Immature natural killer cell (primary cell): Measurements from ENCODE around the gene DOHH. TPM values are rescaled to one million over a fixed set of nuclear protein-coding genes. Genes with fewer than 3 reads are reported as not detected.

Source experiments
- DNase-seq, 3 donors: peaks; one replicate each; pipeline ENCODE4 v3.0.0; 2022; ENCODE audit warnings: mixed read lengths in 1 of 3
- H3K27ac Mint-ChIP-seq, 6 donors: one replicate each; pipeline ENCODE4 v1.8.0; 2020; ENCODE audit warnings: mixed read lengths in 6 of 6, mild to moderate bottlenecking in 5 of 6, inconsistent platforms in 4 of 6, moderate library complexity in 3 of 6
- H3K27me3 Mint-ChIP-seq, 3 donors: one replicate each; pipeline ENCODE4 v1.8.0; 2020 to 2021; ENCODE audit warnings: low read depth in 3 of 3, mild to moderate bottlenecking in 3 of 3, mixed read lengths in 3 of 3, moderate library complexity in 3 of 3, inconsistent platforms in 1 of 3
- H3K36me3 Mint-ChIP-seq, 3 donors: one replicate each; pipeline ENCODE4 v1.8.0; 2020; ENCODE audit warnings: mixed read lengths in 3 of 3, inconsistent platforms in 2 of 3, mild to moderate bottlenecking in 2 of 3
- H3K4me1 Mint-ChIP-seq, 2 donors: one replicate each; pipeline ENCODE4 v1.8.0; 2020; ENCODE audit warnings: inconsistent platforms in 2 of 2, mild to moderate bottlenecking in 2 of 2, mixed read lengths in 2 of 2, moderate library complexity in 1 of 2
- H3K4me3 Mint-ChIP-seq, 5 donors: one replicate each; pipeline ENCODE4 v1.8.0; 2020; ENCODE audit warnings: mild to moderate bottlenecking in 5 of 5, mixed read lengths in 5 of 5, inconsistent platforms in 3 of 5, moderate library complexity in 3 of 5
- H3K9me3 Mint-ChIP-seq, 6 donors: one replicate each; pipeline ENCODE4 v1.8.0; 2020; ENCODE audit warnings: mild to moderate bottlenecking in 6 of 6, mixed read lengths in 6 of 6, inconsistent platforms in 4 of 6, moderate library complexity in 3 of 6
- polyA plus RNA-seq, 3 donors: library from polyadenylated mRNA; unstranded; fragments of 300-500 nt; fragmentation: Illumina TruSeq; gene quantifications; one replicate each; pipeline ENCODE4 v1.2.3, GENCODE V29; 2021

Gene DOHH
- polyA plus RNA-seq, 3 donors from 2014 or later, result 6.8 to 18.4 (median 9.1) TPM

GRCh38 chr19:3469638-3470499 is 30.6 kb downstream of the DOHH start:
- Mint-ChIP-seq H3K9me3 (no peaks in the 10 kb centered on the region), H3K36me3 (no peaks in the 10 kb centered on the region), H3K4me3 (no peak overlapping the region), H3K27me3 (peaks cover 0 to 6% (median 4%) of the 10 kb centered on the region in 3 donors), H3K4me1 (peaks cover 0 to 2% of the 10 kb centered on the region in 2 donors), H3K27ac (no peak overlapping the region)
- no peak for DNase-seq

GRCh38 chr19:3468211-3468610 is 32.3 kb downstream of the DOHH start:
- H3K4me3 Mint-ChIP-seq, result no peak overlapping the region
- peaks cover 0 to 6% (median 4%) of the 10 kb centered on the region in 3 donors for H3K27me3 Mint-ChIP-seq
- peaks cover 0 to 2% of the 10 kb centered on the region in 2 donors for H3K4me1 Mint-ChIP-seq
- H3K9me3 Mint-ChIP-seq, result no peaks in the 10 kb centered on the region
- no peak for DNase-seq
- H3K36me3 Mint-ChIP-seq, result no peaks in the 10 kb centered on the region
- H3K27ac Mint-ChIP-seq, result no peak overlapping the region

GRCh38 chr19:3467437-3468198 is 32.9 kb downstream of the DOHH start:
- peaks cover 0 to 6% (median 4%) of the 10 kb centered on the region in 3 donors for H3K27me3 Mint-ChIP-seq

GRCh38 chr19:3466635-3467034 is 33.8 kb downstream of the DOHH start:
- Mint-ChIP-seq H3K4me1 (peaks cover 0 to 2% of the 10 kb centered on the region in 2 donors), H3K36me3 (peaks cover 4% of the 10 kb centered on the region in 3 donors), H3K9me3 (no peaks in the 10 kb centered on the region), H3K4me3 (no peak overlapping the region), H3K27ac (no peak overlapping the region), H3K27me3 (peaks cover 0 to 6% (median 4%) of the 10 kb centered on the region in 3 donors)
- DNase-seq, result no peak

More at GRCh38 chr19:3467437-3468198, 32.9 kb downstream of the DOHH start:
- Mint-ChIP-seq H3K27ac (no peak overlapping the region), H3K9me3 (no peaks in the 10 kb centered on the region), H3K4me3 (no peak overlapping the region), H3K36me3 (peaks cover 3% of the 10 kb centered on the region in 3 donors), H3K4me1 (peaks cover 0 to 2% of the 10 kb centered on the region in 2 donors)
- no peak for DNase-seq

GRCh38 chr19:3465552-3465951 is 34.9 kb downstream of the DOHH start:
- no peaks in the 10 kb centered on the region for H3K9me3 Mint-ChIP-seq
- peaks cover 4% of the 10 kb centered on the region in 3 donors for H3K36me3 Mint-ChIP-seq
- no peak overlapping the region for H3K27ac Mint-ChIP-seq
- H3K27me3 Mint-ChIP-seq, result peaks cover 0 to 4% (median 4%) of the 10 kb centered on the region in 3 donors
- DNase-seq, result no peak
- peaks cover 0 to 2% of the 10 kb centered on the region in 2 donors for H3K4me1 Mint-ChIP-seq
- no peak overlapping the region for H3K4me3 Mint-ChIP-seq

GRCh38 chr19:3464587-3465235 is 35.8 kb downstream of the DOHH start:
- Mint-ChIP-seq H3K27ac (no peak overlapping the region), H3K27me3 (peaks cover 0 to 4% (median 1%) of the 10 kb centered on the region in 3 donors), H3K36me3 (peaks cover 4% of the 10 kb centered on the region in 3 donors), H3K4me3 (no peak overlapping the region), H3K4me1 (peaks cover 0 to 1% of the 10 kb centered on the region in 2 donors), H3K9me3 (no peaks in the 10 kb centered on the region)
- DNase-seq, result no peak

- Mint-ChIP-seq H3K9me3 (no peaks in the 10 kb centered on the region), H3K4me1 (peaks cover 0 to 4% of the 10 kb centered on the region in 2 donors), H3K27ac (no peak overlapping the region), H3K36me3 (peaks cover 4% of the 10 kb centered on the region in 3 donors), H3K4me3 (no peak overlapping the region), H3K27me3 (peaks cover 0 to 2% (median 1%) of the 10 kb centered on the region in 3 donors)
- DNase-seq, result no peak
These were observed 36.5 kb downstream of the DOHH start for GRCh38 chr19:3463714-3464586.

GRCh38 chr19:3462991-3463713 is 37.3 kb downstream of the DOHH start:
- peaks cover 0 to 2% (median 1%) of the 10 kb centered on the region in 3 donors for H3K27me3 Mint-ChIP-seq
- peaks cover 0 to 8% of the 10 kb centered on the region in 2 donors for H3K4me1 Mint-ChIP-seq
- no peak overlapping the region for H3K27ac Mint-ChIP-seq
- H3K9me3 Mint-ChIP-seq, result no peaks in the 10 kb centered on the region
- H3K36me3 Mint-ChIP-seq, result peaks cover 4% of the 10 kb centered on the region in 3 donors
- no peak overlapping the region for H3K4me3 Mint-ChIP-seq
- no peak for DNase-seq

GRCh38 chr19:3459965-3460582 is 40.4 kb downstream of the DOHH start:
- DNase-seq, result no peak
- H3K27me3 Mint-ChIP-seq, result no peaks in the 10 kb centered on the region
- peaks cover 4% of the 10 kb centered on the region in 3 donors for H3K36me3 Mint-ChIP-seq
- H3K4me3 Mint-ChIP-seq, result no peak overlapping the region
- H3K27ac Mint-ChIP-seq, result no peak overlapping the region
- H3K9me3 Mint-ChIP-seq, result no peaks in the 10 kb centered on the region
- peaks cover 0 to 8% of the 10 kb centered on the region in 2 donors for H3K4me1 Mint-ChIP-seq

GRCh38 chr19:3459089-3459881 is 41.2 kb downstream of the DOHH start:
- Mint-ChIP-seq H3K4me3 (no peak overlapping the region), H3K27me3 (no peaks in the 10 kb centered on the region), H3K27ac (no peak overlapping the region), H3K4me1 (peaks cover 0 to 8% of the 10 kb centered on the region in 2 donors), H3K36me3 (peaks cover 4% of the 10 kb centered on the region in 3 donors), H3K9me3 (no peaks in the 10 kb centered on the region)
- DNase-seq, result peak in 1 of 3 donors; percentile 6

- H3K27ac Mint-ChIP-seq, result no peak overlapping the region
- DNase-seq, result no peak
- H3K4me3 Mint-ChIP-seq, result no peak overlapping the region
- peaks cover 4% of the 10 kb centered on the region in 3 donors for H3K36me3 Mint-ChIP-seq
- no peaks in the 10 kb centered on the region for H3K27me3 Mint-ChIP-seq
- H3K9me3 Mint-ChIP-seq, result no peaks in the 10 kb centered on the region
- peaks cover 0 to 8% of the 10 kb centered on the region in 2 donors for H3K4me1 Mint-ChIP-seq
These were observed 42.0 kb downstream of the DOHH start for GRCh38 chr19:3458229-3459088.
